Fibroblast of lung (primary cell): ENCODE data around the gene ANKRD24. TPM values are rescaled to one million over a fixed set of nuclear protein-coding genes. Genes with fewer than 3 reads are reported as not detected.

ENCODE experiments used
- DNase-seq, 2 donors: peaks; one replicate each; pipeline versions ENCODE4 v3.0.0 to v3.0.0-alpha.2; 2010; ENCODE audit warnings: low read depth in 2 of 2
- H2AFZ ChIP-seq: 2 replicates; pipeline ENCODE4 v1.5.1; 2012; ENCODE audit warnings: low read length, control low read depth, inconsistent platforms
- H3K27ac ChIP-seq: 2 replicates; pipeline ENCODE4 v1.5.1; 2011; ENCODE audit warnings: low read length, control low read depth; ENCODE audit not compliant: insufficient read depth
- H3K27me3 ChIP-seq: 2 replicates; pipeline ENCODE4 v1.5.1; 2011; ENCODE audit warnings: mild to moderate bottlenecking, low read length; ENCODE audit not compliant: control insufficient read depth, insufficient read depth
- H3K36me3 ChIP-seq: 2 replicates; pipeline ENCODE4 v1.5.1; 2011; ENCODE audit warnings: low read length; ENCODE audit not compliant: control insufficient read depth, insufficient read depth
- H3K4me1 ChIP-seq: 2 replicates; pipeline ENCODE4 v1.5.1; 2011; ENCODE audit warnings: low read length; ENCODE audit not compliant: control insufficient read depth, insufficient read depth; ENCODE audit errors: extremely low read depth
- H3K4me2 ChIP-seq: 2 replicates; pipeline ENCODE4 v1.5.1; 2011; ENCODE audit warnings: low read length, control low read depth; ENCODE audit not compliant: insufficient read depth; ENCODE audit errors: extremely low read depth
- H3K4me3 ChIP-seq, 4 experiments: fragments of 200-600 bp in 1 of 4; sonication (generic) in 1 of 4; replicated peaks in 1 of 4; 2 replicates each; pipeline ENCODE4 v1.5.1; 2011 to 2016; ENCODE audit warnings: low read length in 4 of 4, low read depth in 3 of 4, mild to moderate bottlenecking in 3 of 4, control low read depth in 2 of 4, inconsistent platforms in 1 of 4, mixed read lengths in 1 of 4; ENCODE audit not compliant: insufficient read depth in 1 of 4; ENCODE audit errors: control extremely low read depth in 1 of 4
- H3K79me2 ChIP-seq: 2 replicates; pipeline ENCODE4 v1.5.1; 2012; ENCODE audit warnings: mild to moderate bottlenecking, low read length, inconsistent platforms; ENCODE audit not compliant: control insufficient read depth, insufficient read depth
- H3K9ac ChIP-seq: 2 replicates; pipeline ENCODE4 v1.5.1; 2011; ENCODE audit warnings: mild to moderate bottlenecking, low read length, control low read depth; ENCODE audit not compliant: insufficient read depth
- H3K9me3 ChIP-seq: 2 replicates; pipeline ENCODE4 v1.5.1; 2012; ENCODE audit warnings: low read depth, low read length; ENCODE audit not compliant: control insufficient read depth, insufficient read depth
- H4K20me1 ChIP-seq: 2 replicates; pipeline ENCODE4 v1.5.1; 2011; ENCODE audit warnings: low read length; ENCODE audit not compliant: control insufficient read depth, insufficient read depth; ENCODE audit errors: extremely low read depth
- EZH2 ChIP-seq: IDR thresholded peaks from 2 replicates; pipeline ENCODE4 v1.5.1; 2012; ENCODE audit warnings: low read length, control low read depth, mild to moderate bottlenecking; ENCODE audit errors: missing control alignments
- polyA plus RNA-seq, 2 donors: library from polyadenylated mRNA; depleted of rRNA in 1 of 2; stranded (reverse) in 1 of 2; unstranded in 1 of 2; fragments of >200 nt; gene quantifications; 2 replicates each; pipeline ENCODE4 v1.2.1, GENCODE V29; 2011 to 2012; ENCODE audit warnings: missing spikeins in 1 of 2
- total RNA-seq: library from RNA; depleted of rRNA; stranded (reverse); fragments of >200 nt; gene quantifications from 2 replicates; pipeline ENCODE4 v1.2.1, GENCODE V29; 2014
- TF ChIP-seq, protein P1 (sequence below), 2 donors: IDR thresholded peaks in 1 of 2; conservative IDR thresholded peaks in 1 of 2; 1 replicate in 1 of 2; 2 replicates in 1 of 2; pipeline ENCODE4 v1.5.1; 2011 to 2012; ENCODE audit warnings: low read length in 2 of 2, control low read depth in 1 of 2, inconsistent platforms in 1 of 2, low read depth in 1 of 2, mild to moderate bottlenecking in 1 of 2

The ANKRD24 gene
- total and polyA plus RNA-seq, 2 donors (not counting 1 experiment from before 2014, with no cell fraction given): 0.14 to 2.3 TPM

DNA sequence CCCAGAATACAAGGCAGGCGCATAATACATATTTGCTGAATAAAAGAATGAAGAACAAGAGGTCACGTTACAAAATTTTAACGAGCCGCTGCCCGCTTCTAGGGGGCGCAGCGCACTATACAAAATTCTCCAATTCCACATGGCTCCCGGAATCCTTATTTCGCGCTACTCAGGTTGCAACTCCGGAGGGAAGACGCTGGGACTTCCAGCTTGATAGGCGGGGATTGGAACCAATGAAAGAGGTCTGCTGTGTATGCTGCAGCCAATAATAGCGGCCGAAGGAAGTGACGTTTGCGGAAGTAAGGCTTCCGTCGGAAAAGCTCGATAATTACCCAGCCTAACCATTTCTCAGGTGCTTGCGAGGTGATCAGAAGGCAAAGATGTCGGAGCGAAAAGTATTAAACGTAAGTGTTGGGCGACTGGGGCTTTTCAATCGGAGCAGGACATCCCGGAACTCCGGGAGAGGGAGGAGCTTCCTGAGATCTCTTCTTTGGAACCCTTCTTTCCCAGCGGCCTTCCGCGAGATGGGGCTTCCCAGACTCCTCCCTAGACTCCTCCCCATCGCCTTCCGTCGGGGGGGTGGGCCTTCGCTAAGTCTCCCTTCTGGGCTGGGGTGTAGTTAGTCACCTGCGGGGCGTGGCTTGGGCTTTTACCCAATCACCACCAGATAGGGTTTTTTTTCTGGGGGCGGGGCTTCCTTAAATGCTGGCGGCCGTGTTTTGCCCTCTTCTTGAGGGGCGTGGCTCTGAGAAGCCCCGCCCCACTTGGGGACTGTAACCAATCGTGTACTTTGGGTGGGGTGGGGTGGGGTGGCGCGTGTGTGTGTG lies 64.5 kb downstream of the ANKRD24 start, which contains the start of gene YJU2:
TSS of gene YJU2 (plus strand) at position 314 of the 827 bp plus-strand sequence. CDS start at position 381, 67 bp downstream.
- H3K4me3 ChIP-seq: peak within 1 kb of the TSS; percentile 70 to 95 (median 82)
- H3K27ac ChIP-seq: peak within 1 kb of the TSS; percentile 98
- H2AFZ ChIP-seq: peak within 1 kb of the TSS; percentile 95
- H3K79me2 ChIP-seq: peaks cover 1% of the 10 kb centered on the region
- no peaks in the 10 kb centered on the region for H3K9me3 ChIP-seq
- H3K9ac ChIP-seq: peak within 1 kb of the TSS; percentile 91
- H3K27me3 ChIP-seq: no peaks in the 10 kb centered on the region
- H4K20me1 ChIP-seq: no peaks in the 10 kb centered on the region
- H3K4me1 ChIP-seq: no peaks in the 10 kb centered on the region
- peaks cover 6% of the 10 kb centered on the region for H3K36me3 ChIP-seq
- TF ChIP-seq EZH2: no peak
- TF ChIP-seq, protein P1, sequence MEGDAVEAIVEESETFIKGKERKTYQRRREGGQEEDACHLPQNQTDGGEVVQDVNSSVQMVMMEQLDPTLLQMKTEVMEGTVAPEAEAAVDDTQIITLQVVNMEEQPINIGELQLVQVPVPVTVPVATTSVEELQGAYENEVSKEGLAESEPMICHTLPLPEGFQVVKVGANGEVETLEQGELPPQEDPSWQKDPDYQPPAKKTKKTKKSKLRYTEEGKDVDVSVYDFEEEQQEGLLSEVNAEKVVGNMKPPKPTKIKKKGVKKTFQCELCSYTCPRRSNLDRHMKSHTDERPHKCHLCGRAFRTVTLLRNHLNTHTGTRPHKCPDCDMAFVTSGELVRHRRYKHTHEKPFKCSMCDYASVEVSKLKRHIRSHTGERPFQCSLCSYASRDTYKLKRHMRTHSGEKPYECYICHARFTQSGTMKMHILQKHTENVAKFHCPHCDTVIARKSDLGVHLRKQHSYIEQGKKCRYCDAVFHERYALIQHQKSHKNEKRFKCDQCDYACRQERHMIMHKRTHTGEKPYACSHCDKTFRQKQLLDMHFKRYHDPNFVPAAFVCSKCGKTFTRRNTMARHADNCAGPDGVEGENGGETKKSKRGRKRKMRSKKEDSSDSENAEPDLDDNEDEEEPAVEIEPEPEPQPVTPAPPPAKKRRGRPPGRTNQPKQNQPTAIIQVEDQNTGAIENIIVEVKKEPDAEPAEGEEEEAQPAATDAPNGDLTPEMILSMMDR (conservative IDR thresholded peaks at IDR 0.05 in 1 of 2, IDR thresholded peaks at IDR 0.05 in 1 of 2; ENCODE audit: low read depth in 1 of 2, low read length in 2 of 2): peak; percentile 49 to 56
- peak within 1 kb of the TSS; percentile 92 for H3K4me2 ChIP-seq
- DNase-seq: peak; percentile 99 to 100

DNA sequence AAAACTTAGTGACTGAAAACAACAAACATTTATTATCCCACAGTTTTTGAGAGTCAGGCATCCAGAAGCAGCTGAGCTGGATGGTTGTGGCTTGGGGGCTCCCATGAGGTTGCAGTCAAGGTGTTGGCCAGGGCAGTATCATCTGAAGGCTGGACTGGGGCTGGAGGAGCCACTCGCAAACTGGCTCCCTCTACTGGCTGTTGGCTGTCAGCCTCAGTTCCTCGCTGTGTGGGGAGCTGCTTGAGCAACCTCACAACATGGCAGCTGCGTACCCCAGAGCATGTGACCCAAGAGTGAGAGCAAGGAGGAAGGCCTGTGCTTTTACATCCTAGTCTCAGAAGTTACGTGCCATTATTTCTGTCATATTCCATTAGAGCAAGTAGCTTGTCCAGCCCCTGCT lies 74.1 kb downstream of the ANKRD24 start:
- H2AFZ ChIP-seq: no peak overlapping the region
- no peak overlapping the region for H3K4me3 ChIP-seq
- H3K4me2 ChIP-seq: no peak overlapping the region
- no peaks in the 10 kb centered on the region for H3K79me2 ChIP-seq
- no peak for TF ChIP-seq EZH2
- TF ChIP-seq, protein P1 (conservative IDR thresholded peaks at IDR 0.05 in 1 of 2, IDR thresholded peaks at IDR 0.05 in 1 of 2; ENCODE audit: low read depth in 1 of 2, low read length in 2 of 2): no peak
- no peaks in the 10 kb centered on the region for H3K9me3 ChIP-seq
- no peak overlapping the region for H3K9ac ChIP-seq
- H4K20me1 ChIP-seq: no peaks in the 10 kb centered on the region
- H3K36me3 ChIP-seq: peaks cover 20% of the 10 kb centered on the region
- H3K27me3 ChIP-seq: no peaks in the 10 kb centered on the region
- no peaks in the 10 kb centered on the region for H3K4me1 ChIP-seq
- DNase-seq: no peak
- H3K27ac ChIP-seq: no peak overlapping the region

DNA sequence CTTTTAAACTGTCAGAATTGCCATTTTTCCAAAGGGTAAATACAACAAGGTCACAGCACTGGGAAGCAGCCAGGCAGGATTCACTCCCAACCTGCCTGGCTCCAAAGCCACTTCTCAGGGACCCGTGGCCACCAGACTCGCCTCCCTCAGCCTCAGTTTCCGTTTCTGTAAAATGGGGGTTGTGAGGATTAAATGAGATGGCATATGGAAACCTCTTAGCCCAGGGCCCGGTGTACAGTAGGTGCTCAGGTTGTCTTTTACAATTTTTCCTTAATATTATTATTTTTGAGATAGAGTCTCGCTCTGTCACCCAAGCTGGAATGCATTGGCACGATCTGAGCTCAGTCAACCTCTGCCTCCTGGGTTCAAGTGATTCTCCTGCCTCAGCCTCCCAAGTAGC lies 74.5 kb downstream of the ANKRD24 start:
- no peak for TF ChIP-seq EZH2
- TF ChIP-seq, protein P1 (conservative IDR thresholded peaks at IDR 0.05 in 1 of 2, IDR thresholded peaks at IDR 0.05 in 1 of 2; ENCODE audit: low read depth in 1 of 2, low read length in 2 of 2): no peak
- H3K4me2 ChIP-seq: no peak overlapping the region
- H3K9me3 ChIP-seq: no peaks in the 10 kb centered on the region
- H3K36me3 ChIP-seq: peaks cover 20% of the 10 kb centered on the region
- no peaks in the 10 kb centered on the region for H3K4me1 ChIP-seq
- H4K20me1 ChIP-seq: no peaks in the 10 kb centered on the region
- no peaks in the 10 kb centered on the region for H3K79me2 ChIP-seq
- no peak for DNase-seq
- no peaks in the 10 kb centered on the region for H3K27me3 ChIP-seq
- H2AFZ ChIP-seq: no peak overlapping the region
- H3K27ac ChIP-seq: no peak overlapping the region
- no peak overlapping the region for H3K9ac ChIP-seq
- H3K4me3 ChIP-seq: no peak overlapping the region
